ENCODE measurements around the gene SUSD4.

- TF ChIP-seq POLR2AphosphoS5 (IDR thresholded peaks at IDR 0.05; ENCODE audit: low read depth, low read length) (no peak), POLR2A (IDR thresholded peaks at IDR 0.05; ENCODE audit: low read depth, low read length) (no peak)
These were observed 161.0 kb downstream of the SUSD4 start for GRCh38 chr1:223203034-223203408.
